Adrenal gland (tissue), 12 donors: ENCODE data around the gene ACBD4. TPM values are rescaled to one million over a fixed set of nuclear protein-coding genes. Genes with fewer than 3 reads are reported as not detected.

Source experiments
- DNase-seq, 7 donors: peaks; one replicate each; pipeline ENCODE4 v3.0.0-alpha.2; 2019 to 2020
- H3K27ac ChIP-seq, 5 donors: fragments of 200-600 bp; sonication (generic) in 4 of 5; 1 replicate in 3 of 5; 2 replicates in 2 of 5; pipeline versions ENCODE4 v1.5.1 to v1.8.0; 2016 to 2020; ENCODE audit warnings: mild to moderate bottlenecking in 1 of 5
- H3K27me3 ChIP-seq: fragments of 200-600 bp; 2 replicates; pipeline ENCODE4 v1.8.0; 2021
- H3K36me3 ChIP-seq, 2 donors: fragments of 200-600 bp; replicated peaks in 1 of 2; 1 replicate in 1 of 2; 2 replicates in 1 of 2; pipeline versions ENCODE4 v1.5.1 to v1.8.0; 2018 to 2022
- H3K4me1 ChIP-seq, 2 donors: fragments of 200-600 bp; replicated peaks in 1 of 2; 1 replicate in 1 of 2; 2 replicates in 1 of 2; pipeline versions ENCODE4 v1.5.1 to v1.8.0; 2018 to 2021
- H3K4me3 ChIP-seq, 4 donors: fragments of 200-600 bp; sonication (generic) in 3 of 4; one replicate each; pipeline ENCODE4 v1.5.1; 2016 to 2018
- H3K9me3 ChIP-seq, 3 donors: fragments of 200-600 bp; sonication (generic) in 1 of 3; replicated peaks in 1 of 3; 1 replicate in 2 of 3; 2 replicates in 1 of 3; pipeline versions ENCODE4 v1.5.1 to v1.8.0; 2016 to 2021
- CTCF ChIP-seq, 6 experiments: fragments of 450-650 bp in 4 of 6; fragments of 200-600 bp in 2 of 6; sonication (generic) in 1 of 6; IDR thresholded peaks; 1 replicate in 5 of 6; 2 replicates in 1 of 6; pipeline versions ENCODE4 v1.5.1 to v1.8.0; 2016 to 2021; ENCODE audit warnings: antibody characterized with exemption in 6 of 6, mild to moderate bottlenecking in 2 of 6, moderate library complexity in 1 of 6
- POLR2A ChIP-seq, 2 donors: fragments of 450-650 bp; IDR thresholded peaks; one replicate each; pipeline ENCODE4 v1.6.1; 2017; ENCODE audit warnings: antibody characterized with exemption in 2 of 2, mild to moderate bottlenecking in 2 of 2, moderate library complexity in 1 of 2
- WGBS, 4 donors: extraction: QIAGEN DNeasy Blood & Tissue Kit in 2 of 4; methylation state at CpG; one replicate each; pipeline versions ENCODE4 v1.1.5 to v1.1.7; 2013 to 2017; 5-methylcytosine and 5-hydroxymethylcytosine counted together
- intact Hi-C, 2 donors: fragments of 100-400 bp; cut with DNase I; formaldehyde crosslinking; loops; one replicate each; pipeline versions ENCODE4 v1.14.1 to v1.15.0; 2022 to 2023
- polyA plus RNA-seq, 3 donors: library from polyadenylated mRNA; stranded (reverse); fragments of 200-250 nt in 2 of 3; fragments of 350-450 nt in 1 of 3; fragmentation: Illumina TruSeq in 1 of 3; extraction: RNeasy Lipid Tissue Mini Kit (QIAGEN cat#74804) in 1 of 3; gene quantifications; one replicate each; pipeline ENCODE4 v1.2.3, GENCODE V29; 2013 to 2014
- total RNA-seq, 9 donors: library from RNA; depleted of rRNA in 4 of 9; stranded (reverse); fragments of >200 nt in 4 of 9; fragments of 120-200 nt in 1 of 9; fragmentation: NEBNext Ultra II Directional in 1 of 9; extraction: Animal tissue kit (Norgen Biotek cat#: 25700) in 1 of 9; gene quantifications; one replicate each; pipeline versions ENCODE4 v1.1.0 to v1.2.4, GENCODE V29; 2013 to 2023
- donor health status: healthy with polysubstance abuse.
- donor health status: Bipolar disorder and iron deficiency.
- donor health status: DM: yes; HTN: yes; CAD: no.
- donor health status: DM: no; HTN: no; CAD: no.
- donor health status: DM: no; HTN: no; CAD: no.
- donor health status: DM: yes; HTN: yes; CAD: no.

ACBD4 gene
- total and polyA plus RNA-seq, 12 donors, result 6.6 to 71.3 (median 23.6) TPM

DNA sequence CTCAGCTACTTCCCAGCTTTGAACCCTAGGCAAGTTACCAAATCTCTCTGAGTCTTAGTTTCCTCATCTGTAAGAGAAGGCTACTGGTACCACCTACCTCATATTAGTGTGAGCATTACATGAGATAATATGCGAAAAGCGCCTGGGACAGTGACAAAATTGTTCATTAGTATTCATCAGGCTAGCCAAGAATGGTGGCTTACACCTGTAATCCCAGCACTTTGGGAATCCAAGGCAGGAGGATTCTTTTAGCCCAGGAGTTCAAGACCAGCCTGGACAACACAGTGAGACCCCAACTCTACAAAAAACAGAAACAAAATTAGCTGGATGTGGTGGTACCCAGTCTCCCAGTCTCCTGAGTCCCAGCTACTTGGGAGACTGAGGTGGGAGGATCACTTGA lies 6.5 kb upstream of the ACBD4 start:
- H3K36me3 ChIP-seq, result no peaks in the 10 kb centered on the region
- TF ChIP-seq CTCF (IDR thresholded peaks at IDR 0.05) (no peak), POLR2A (IDR thresholded peaks at IDR 0.05) (no peak)
- no peaks in the 10 kb centered on the region for H3K27me3 ChIP-seq
- WGBS, 4 donors, result 93 to 95% (median 95%) methylated on average over 2 of the region's 2 CpGs
- no peak overlapping the region for H3K4me3 ChIP-seq
- H3K4me1 ChIP-seq, result peaks cover 47 to 54% of the 10 kb centered on the region in 2 donors
- H3K9me3 ChIP-seq, result no peaks in the 10 kb centered on the region
- H3K27ac ChIP-seq, result peak overlapping the region; percentile 80 to 98 (median 87)
- intact Hi-C loops, result no loop called here
- no peak for DNase-seq

DNA sequence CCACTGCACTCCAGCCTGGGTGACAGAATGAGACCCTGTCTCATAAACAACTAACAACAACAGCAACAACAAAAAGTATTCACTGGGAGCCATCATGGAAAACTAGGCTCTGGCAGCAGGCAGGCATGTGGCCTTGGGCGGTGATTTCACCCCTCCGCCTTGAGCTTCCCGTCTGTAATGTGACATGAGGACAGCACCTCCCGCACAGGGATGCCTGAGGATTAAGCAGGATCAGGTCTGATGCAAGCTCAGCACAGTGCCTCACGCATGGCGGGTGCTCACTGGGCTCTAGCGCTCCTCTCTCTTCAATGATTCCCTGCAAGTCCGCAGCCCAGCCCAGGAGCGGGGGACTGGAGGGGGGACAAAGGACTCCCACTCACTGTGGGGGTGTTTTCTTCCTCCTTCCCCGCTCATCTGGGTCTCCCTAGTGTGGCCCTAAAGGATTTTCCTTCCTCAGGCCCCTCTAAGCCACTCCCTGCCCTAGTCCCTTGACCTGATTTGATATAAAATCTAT lies 6.0 kb upstream of the ACBD4 start:
- DNase-seq, result peak; percentile 71 to 95 (median 93)
- H3K36me3 ChIP-seq, result no peaks in the 10 kb centered on the region
- peak overlapping the region; percentile 80 to 98 (median 87) for H3K27ac ChIP-seq
- no peaks in the 10 kb centered on the region for H3K27me3 ChIP-seq
- intact Hi-C loops, result no loop called here
- WGBS, 4 donors, result 40 to 89% (median 49%) methylated on average over 1 to 10 of the region's 10 CpGs
- H3K9me3 ChIP-seq, result no peaks in the 10 kb centered on the region
- TF ChIP-seq CTCF (IDR thresholded peaks at IDR 0.05), result no peak
- peak in 1 of 2 donors; percentile 82 for TF ChIP-seq POLR2A (IDR thresholded peaks at IDR 0.05)
- peaks cover 42 to 49% of the 10 kb centered on the region in 2 donors for H3K4me1 ChIP-seq
- no peak overlapping the region for H3K4me3 ChIP-seq

DNA sequence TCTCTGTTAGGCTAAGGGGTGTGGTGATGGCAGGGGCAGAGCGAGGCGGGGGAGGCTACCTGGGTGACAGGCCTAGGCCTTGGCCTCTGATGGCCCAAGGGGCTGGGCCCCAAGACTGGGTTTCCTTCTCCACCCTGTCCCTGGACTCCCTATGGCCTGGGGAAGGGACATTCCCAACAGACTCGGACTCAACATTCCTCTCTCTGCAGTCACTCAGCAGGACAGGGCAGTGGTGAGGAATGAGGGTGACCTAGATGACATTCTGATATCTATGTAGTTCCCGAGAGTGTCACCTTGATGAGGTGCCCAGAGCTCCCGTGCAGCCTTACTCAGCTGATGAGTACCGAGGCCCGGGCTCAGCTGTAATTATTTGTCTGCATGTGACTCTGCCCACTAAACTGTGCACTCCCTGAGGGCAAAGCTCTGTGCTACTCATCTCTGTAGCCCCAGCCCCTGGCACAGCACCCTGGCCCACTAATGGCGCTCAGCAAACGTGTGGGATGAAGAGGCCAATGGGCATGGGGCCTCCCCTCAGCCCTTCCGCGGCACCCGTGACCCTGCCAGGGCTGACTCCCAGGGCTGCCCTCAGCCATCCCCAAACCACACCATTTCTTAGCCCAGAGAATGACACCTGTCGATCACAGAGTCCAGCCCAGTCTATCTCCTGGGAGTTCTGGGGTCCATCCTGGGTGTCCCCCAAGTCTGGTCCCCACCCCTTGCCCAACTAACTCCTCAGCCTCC lies 5.4 kb upstream of the ACBD4 start:
- no peaks in the 10 kb centered on the region for H3K9me3 ChIP-seq
- peaks cover 40 to 45% of the 10 kb centered on the region in 2 donors for H3K4me1 ChIP-seq
- H3K27me3 ChIP-seq, result no peaks in the 10 kb centered on the region
- TF ChIP-seq POLR2A (IDR thresholded peaks at IDR 0.05) (no peak), CTCF (IDR thresholded peaks at IDR 0.05) (no peak)
- DNase-seq, result peak; percentile 39 to 86 (median 79)
- no peaks in the 10 kb centered on the region for H3K36me3 ChIP-seq
- peak overlapping the region; percentile 80 to 98 (median 87) for H3K27ac ChIP-seq
- no peak overlapping the region for H3K4me3 ChIP-seq
- WGBS, 4 donors, result 41 to 55% (median 50%) methylated on average over 5 to 13 of the region's 13 CpGs
- intact Hi-C loops, result loop anchor here in 1 of 2 donors (10.0 kb wide), 1 partner anchor 355 kb away; no protein-coding TSS in a partner anchor

DNA sequence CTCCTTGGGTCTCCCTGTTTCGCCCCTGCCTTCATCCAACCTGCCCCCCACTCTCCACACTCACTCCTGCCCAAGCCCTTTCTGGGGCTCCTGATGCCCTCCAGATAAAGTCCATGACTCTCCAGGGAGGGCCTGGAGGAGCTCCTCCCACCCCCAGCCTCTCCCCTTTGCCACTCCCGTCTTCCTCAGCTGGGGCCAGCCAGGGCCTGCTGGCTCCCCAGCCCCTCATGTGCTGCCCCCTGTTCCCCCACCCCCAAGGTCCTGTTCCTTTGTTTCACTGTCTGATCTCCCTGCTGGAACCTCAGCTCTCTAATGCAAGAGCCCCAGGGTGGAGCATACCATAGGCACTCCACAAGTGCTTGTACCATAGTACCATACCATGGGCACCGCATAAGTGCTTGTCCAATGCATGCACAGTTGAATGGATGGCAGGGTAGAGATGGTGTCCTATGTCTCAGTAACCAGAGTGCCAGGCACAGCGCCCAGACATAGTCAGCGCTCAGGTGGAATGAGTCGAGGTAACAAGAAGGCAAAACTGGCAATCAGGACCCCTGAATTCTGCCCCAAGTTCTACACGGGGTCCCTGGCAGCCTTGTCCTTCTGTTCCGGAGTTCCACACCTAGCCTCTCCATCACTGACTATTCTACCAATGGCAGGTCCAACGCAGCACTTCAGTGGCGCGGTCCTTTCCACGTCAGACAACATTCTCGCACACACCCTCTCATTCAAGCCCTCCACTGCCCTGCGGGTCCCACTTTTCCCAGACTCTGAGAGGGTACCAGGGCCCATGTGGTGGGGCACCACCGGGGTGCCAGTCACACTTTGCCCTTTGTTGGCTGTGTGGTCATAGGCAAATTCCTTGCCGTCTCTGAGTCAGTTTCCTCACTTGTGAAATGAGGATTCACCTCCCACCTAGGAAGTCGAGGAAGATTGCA lies 4.5 kb upstream of the ACBD4 start:
- intact Hi-C loops, result loop anchor here in 1 of 2 donors (10.0 kb wide), 1 partner anchor 356 kb away; no protein-coding TSS in a partner anchor
- no peaks in the 10 kb centered on the region for H3K36me3 ChIP-seq
- H3K27me3 ChIP-seq, result no peaks in the 10 kb centered on the region
- peak overlapping the region in 3 of 4 donors; percentile 63 to 93 (median 81) for H3K4me3 ChIP-seq
- H3K9me3 ChIP-seq, result no peaks in the 10 kb centered on the region
- WGBS, 4 donors, result 76 to 83% (median 79%) methylated on average over 14 to 17 of the region's 17 CpGs
- no peak for DNase-seq
- TF ChIP-seq CTCF (IDR thresholded peaks at IDR 0.05) (no peak), POLR2A (IDR thresholded peaks at IDR 0.05) (no peak)
- H3K27ac ChIP-seq, result peak overlapping the region; percentile 80 to 98 (median 97)
- peaks cover 42 to 48% of the 10 kb centered on the region in 2 donors for H3K4me1 ChIP-seq
